ENCODE data around the gene TINAGL1. TPM values are rescaled to one million over a fixed set of nuclear protein-coding genes. Genes with fewer than 3 reads are reported as not detected.

The TINAGL1 gene
- total and polyA plus RNA-seq, 10 of the 15 experiments (the other 5 are each of a cell fraction or from before 2014, with no cell fraction given): 0.20 to 0.49 (median 0.23) TPM; not detected in 7

GRCh38 chr1:31539329-31539728, 37.0 kb upstream of the TINAGL1 start:
- ATAC-seq: no peak
- SMC1A ChIA-PET (ENCODE audit: uncharacterized antibody, unreplicated experiment): interaction anchor here (0.9 to 1.6 kb wide), 4 partner anchors 10 to 68 kb away, joined by 4 to 8 read pairs (median 4); no protein-coding TSS in a partner anchor
- no peak overlapping the region for H3K4me2 ChIP-seq (ENCODE audit: control insufficient read depth, insufficient read depth)
- CTCF ChIA-PET: interaction anchor here (0.6 to 2.5 kb wide), 3 partner anchors 10 to 145 kb away, joined by 4 to 15 read pairs (median 5); no protein-coding TSS in a partner anchor
- H3K79me2 ChIP-seq (ENCODE audit: control insufficient read depth, insufficient read depth, low read length): no peaks in the 10 kb centered on the region
- TF ChIP-seq, protein P1, sequence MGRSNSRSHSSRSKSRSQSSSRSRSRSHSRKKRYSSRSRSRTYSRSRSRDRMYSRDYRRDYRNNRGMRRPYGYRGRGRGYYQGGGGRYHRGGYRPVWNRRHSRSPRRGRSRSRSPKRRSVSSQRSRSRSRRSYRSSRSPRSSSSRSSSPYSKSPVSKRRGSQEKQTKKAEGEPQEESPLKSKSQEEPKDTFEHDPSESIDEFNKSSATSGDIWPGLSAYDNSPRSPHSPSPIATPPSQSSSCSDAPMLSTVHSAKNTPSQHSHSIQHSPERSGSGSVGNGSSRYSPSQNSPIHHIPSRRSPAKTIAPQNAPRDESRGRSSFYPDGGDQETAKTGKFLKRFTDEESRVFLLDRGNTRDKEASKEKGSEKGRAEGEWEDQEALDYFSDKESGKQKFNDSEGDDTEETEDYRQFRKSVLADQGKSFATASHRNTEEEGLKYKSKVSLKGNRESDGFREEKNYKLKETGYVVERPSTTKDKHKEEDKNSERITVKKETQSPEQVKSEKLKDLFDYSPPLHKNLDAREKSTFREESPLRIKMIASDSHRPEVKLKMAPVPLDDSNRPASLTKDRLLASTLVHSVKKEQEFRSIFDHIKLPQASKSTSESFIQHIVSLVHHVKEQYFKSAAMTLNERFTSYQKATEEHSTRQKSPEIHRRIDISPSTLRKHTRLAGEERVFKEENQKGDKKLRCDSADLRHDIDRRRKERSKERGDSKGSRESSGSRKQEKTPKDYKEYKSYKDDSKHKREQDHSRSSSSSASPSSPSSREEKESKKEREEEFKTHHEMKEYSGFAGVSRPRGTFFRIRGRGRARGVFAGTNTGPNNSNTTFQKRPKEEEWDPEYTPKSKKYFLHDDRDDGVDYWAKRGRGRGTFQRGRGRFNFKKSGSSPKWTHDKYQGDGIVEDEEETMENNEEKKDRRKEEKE (IDR thresholded peaks at IDR 0.05): no peak
- TF ChIP-seq, protein P2, sequence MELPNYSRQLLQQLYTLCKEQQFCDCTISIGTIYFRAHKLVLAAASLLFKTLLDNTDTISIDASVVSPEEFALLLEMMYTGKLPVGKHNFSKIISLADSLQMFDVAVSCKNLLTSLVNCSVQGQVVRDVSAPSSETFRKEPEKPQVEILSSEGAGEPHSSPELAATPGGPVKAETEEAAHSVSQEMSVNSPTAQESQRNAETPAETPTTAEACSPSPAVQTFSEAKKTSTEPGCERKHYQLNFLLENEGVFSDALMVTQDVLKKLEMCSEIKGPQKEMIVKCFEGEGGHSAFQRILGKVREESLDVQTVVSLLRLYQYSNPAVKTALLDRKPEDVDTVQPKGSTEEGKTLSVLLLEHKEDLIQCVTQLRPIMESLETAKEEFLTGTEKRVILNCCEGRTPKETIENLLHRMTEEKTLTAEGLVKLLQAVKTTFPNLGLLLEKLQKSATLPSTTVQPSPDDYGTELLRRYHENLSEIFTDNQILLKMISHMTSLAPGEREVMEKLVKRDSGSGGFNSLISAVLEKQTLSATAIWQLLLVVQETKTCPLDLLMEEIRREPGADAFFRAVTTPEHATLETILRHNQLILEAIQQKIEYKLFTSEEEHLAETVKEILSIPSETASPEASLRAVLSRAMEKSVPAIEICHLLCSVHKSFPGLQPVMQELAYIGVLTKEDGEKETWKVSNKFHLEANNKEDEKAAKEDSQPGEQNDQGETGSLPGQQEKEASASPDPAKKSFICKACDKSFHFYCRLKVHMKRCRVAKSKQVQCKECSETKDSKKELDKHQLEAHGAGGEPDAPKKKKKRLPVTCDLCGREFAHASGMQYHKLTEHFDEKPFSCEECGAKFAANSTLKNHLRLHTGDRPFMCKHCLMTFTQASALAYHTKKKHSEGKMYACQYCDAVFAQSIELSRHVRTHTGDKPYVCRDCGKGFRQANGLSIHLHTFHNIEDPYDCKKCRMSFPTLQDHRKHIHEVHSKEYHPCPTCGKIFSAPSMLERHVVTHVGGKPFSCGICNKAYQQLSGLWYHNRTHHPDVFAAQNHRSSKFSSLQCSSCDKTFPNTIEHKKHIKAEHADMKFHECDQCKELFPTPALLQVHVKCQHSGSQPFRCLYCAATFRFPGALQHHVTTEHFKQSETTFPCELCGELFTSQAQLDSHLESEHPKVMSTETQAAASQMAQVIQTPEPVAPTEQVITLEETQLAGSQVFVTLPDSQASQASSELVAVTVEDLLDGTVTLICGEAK (IDR thresholded peaks at IDR 0.05; ENCODE audit: borderline replicate concordance): no peak
- no peak for TF ChIP-seq CTCF (IDR thresholded peaks at IDR 0.05 in 2 of 3, conservative IDR thresholded peaks at IDR 0.05 in 1 of 3; ENCODE audit: control insufficient read depth in 2 of 3, extremely low read depth in 1 of 3, insufficient read depth in 1 of 3, low read depth in 3 of 3, low read length in 3 of 3)
- no peak for TF ChIP-seq IRF4 (IDR thresholded peaks at IDR 0.05; ENCODE audit: low read depth, low read length)
- TF ChIP-seq, protein P3, sequence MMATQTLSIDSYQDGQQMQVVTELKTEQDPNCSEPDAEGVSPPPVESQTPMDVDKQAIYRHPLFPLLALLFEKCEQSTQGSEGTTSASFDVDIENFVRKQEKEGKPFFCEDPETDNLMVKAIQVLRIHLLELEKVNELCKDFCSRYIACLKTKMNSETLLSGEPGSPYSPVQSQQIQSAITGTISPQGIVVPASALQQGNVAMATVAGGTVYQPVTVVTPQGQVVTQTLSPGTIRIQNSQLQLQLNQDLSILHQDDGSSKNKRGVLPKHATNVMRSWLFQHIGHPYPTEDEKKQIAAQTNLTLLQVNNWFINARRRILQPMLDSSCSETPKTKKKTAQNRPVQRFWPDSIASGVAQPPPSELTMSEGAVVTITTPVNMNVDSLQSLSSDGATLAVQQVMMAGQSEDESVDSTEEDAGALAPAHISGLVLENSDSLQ (IDR thresholded peaks at IDR 0.05): no peak
- no peak for TF ChIP-seq TCF3 (IDR thresholded peaks at IDR 0.05; ENCODE audit: borderline replicate concordance, insufficient read depth, low read depth, low read length)
- TF ChIP-seq EP300 (IDR thresholded peaks at IDR 0.05; ENCODE audit: borderline replicate concordance in 1 of 2, control insufficient read depth in 1 of 2, low read depth in 2 of 2, low read length in 2 of 2): no peak
- no peak for DNase-seq (ENCODE audit: low read depth, low spot score)
- intact Hi-C loops (cut with micrococcal nuclease; ENCODE audit: unreplicated experiment) (no loop called here), in situ Hi-C loops (cut with MboI) (loop anchor here (5.0 kb wide), 1 partner anchor 357 kb away; no protein-coding TSS in a partner anchor)
- POLR2A ChIA-PET: no interaction called here
- FAIRE-seq: no peak
- H3K36me3 ChIP-seq (ENCODE audit: control insufficient read depth in 2 of 2, insufficient read depth in 2 of 2, low read length in 1 of 2): no peaks in the 10 kb centered on the region
- no peaks in the 10 kb centered on the region for H4K20me1 ChIP-seq (ENCODE audit: control insufficient read depth, insufficient read depth)
- no peaks in the 10 kb centered on the region; the same call in 2 of the 3 replicates for H3K9me3 ChIP-seq (replicated peaks; ENCODE audit: control insufficient read depth, insufficient read depth, low read length)
- no peaks in the 10 kb centered on the region; a peak in 1 of 4 replicates for H3K27me3 ChIP-seq (replicated peaks in 1 of 2; ENCODE audit: control insufficient read depth in 2 of 2, insufficient read depth in 2 of 2, low read length in 1 of 2)
- no peak overlapping the region for H2AFZ ChIP-seq (ENCODE audit: control insufficient read depth, low read depth, low read length)
- no peaks in the 10 kb centered on the region for H3K4me1 ChIP-seq (ENCODE audit: control insufficient read depth, insufficient read depth, low read length)
- H3K27ac ChIP-seq (ENCODE audit: control insufficient read depth, insufficient read depth): no peak overlapping the region
- H3K9ac ChIP-seq (ENCODE audit: control insufficient read depth, insufficient read depth, low read length): no peak overlapping the region
- RAD21 ChIA-PET (ENCODE audit: unreplicated experiment): interaction anchor here (1.2 to 1.4 kb wide), 2 partner anchors 10 to 31 kb away, joined by 4 to 5 read pairs; no protein-coding TSS in a partner anchor
- WGBS (ENCODE audit: insufficient coverage, insufficient replicate concordance, low lambda C conversion rate, missing lambda C conversion rate): 100% methylated on average over 1 of the region's 3 CpGs
- no TSS peak for BruUV-seq (replicated peaks)
- no peak overlapping the region for H3K4me3 ChIP-seq

All from GM12878 (cell line).